Erythroblast (primary cell): ENCODE measurements around the gene FANCC.

ENCODE experiments used
- GATA1 ChIP-seq: IDR thresholded peaks from 2 replicates; pipeline ENCODE4 v1.6.1; 2011; ENCODE audit warnings: low read depth, mild to moderate bottlenecking, control low read depth, low read length, moderate library complexity
- POLR2A ChIP-seq: IDR thresholded peaks from 2 replicates; pipeline ENCODE4 v1.6.1; 2011; ENCODE audit warnings: mild to moderate bottlenecking, low read length

DNA sequence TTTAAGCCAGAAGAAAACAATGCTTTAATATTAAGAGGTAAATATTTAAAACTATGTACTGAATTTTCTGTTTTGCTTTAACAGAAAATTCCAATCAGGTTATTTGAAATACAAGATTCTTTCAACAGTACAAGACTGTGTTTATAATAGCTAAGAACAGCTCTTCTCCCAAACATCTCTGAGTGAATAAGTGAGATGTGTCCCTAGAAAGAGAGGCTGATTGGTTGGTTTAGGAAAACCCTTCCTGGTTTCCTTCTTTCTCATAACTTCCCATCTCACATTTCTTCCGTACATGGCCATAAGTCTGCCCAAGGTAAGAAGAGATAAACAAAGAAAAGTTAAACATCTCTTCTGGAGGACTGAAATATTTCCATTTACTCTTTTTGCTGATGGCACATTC, 145.9 kb downstream of the FANCC start:
- TF ChIP-seq POLR2A (no peak), GATA1 (no peak)
